CD4-positive, alpha-beta T cell (primary cell): ENCODE results near the gene GOSR2. TPM values are rescaled to one million over a fixed set of nuclear protein-coding genes. Genes with fewer than 3 reads are reported as not detected.
"Not testable (repeated sequence)": the region's sequence is repeated elsewhere in the genome, so short reads cannot be mapped to it uniquely, and the experiment has no call there.

Experiments
- ATAC-seq: fragments of 200-7000 bp; cut with Tn5 transposase; one replicate; pipeline ENCODE4 v1.10.0; 2022; ENCODE audit warnings: mild to moderate bottlenecking; ENCODE audit not compliant: poor library complexity
- CTCF ChIA-PET: fragments of 350-600 bp; sonication (Branson Sonifier 250); formaldehyde crosslinking; loops from one replicate; lab custom pipeline; 2021; ENCODE audit warnings: antibody characterized with exemption, inconsistent platforms; lab: Charles Lee
- POLR2A ChIA-PET: fragments of 350-600 bp; sonication (Branson Sonifier 250); formaldehyde crosslinking; loops from one replicate; lab custom pipeline; 2021; ENCODE audit warnings: antibody characterized with exemption, inconsistent platforms; lab: Charles Lee
- DNase-seq, 14 experiments: peaks; one replicate each; pipeline ENCODE4 v3.0.0-alpha.2; 2013 to 2020; ENCODE audit warnings: mixed read lengths in 2 of 14
- H3K27ac ChIP-seq, 2 donors: one replicate each; pipeline versions ENCODE4 v1.5.1 to v1.7.0; 2013; ENCODE audit warnings: low read length in 2 of 2, low read depth in 1 of 2, mild to moderate bottlenecking in 1 of 2
- H3K27me3 ChIP-seq, 2 experiments: 1 replicate in 1 of 2; 2 replicates in 1 of 2; pipeline versions ENCODE4 v1.6.1 to v1.7.0; 2013; ENCODE audit warnings: low read length in 2 of 2, control low read depth in 1 of 2, mild to moderate bottlenecking in 1 of 2, moderate library complexity in 1 of 2; ENCODE audit not compliant: insufficient read depth in 2 of 2, control insufficient read depth in 1 of 2
- H3K36me3 ChIP-seq: one replicate; pipeline ENCODE4 v1.6.1; 2013; ENCODE audit warnings: low read length, control low read depth; ENCODE audit not compliant: insufficient read depth
- H3K4me1 ChIP-seq: one replicate; pipeline ENCODE4 v1.6.1; 2013; ENCODE audit warnings: low read length, control low read depth; ENCODE audit not compliant: insufficient read depth
- H3K4me3 ChIP-seq: one replicate; pipeline ENCODE4 v1.5.1; 2013; ENCODE audit warnings: mild to moderate bottlenecking, low read length, moderate library complexity
- H3K9me3 ChIP-seq, 2 experiments: 1 replicate in 1 of 2; 2 replicates in 1 of 2; pipeline versions ENCODE4 v1.6.1 to v1.7.0; 2013; ENCODE audit warnings: low read length in 2 of 2, mild to moderate bottlenecking in 2 of 2, control low read depth in 1 of 2, moderate library complexity in 1 of 2; ENCODE audit not compliant: control insufficient read depth in 1 of 2, insufficient read depth in 1 of 2
- H3K27ac Mint-ChIP-seq: one replicate; pipeline ENCODE4 v1.8.0; 2020; ENCODE audit warnings: mixed read lengths
- H3K27me3 Mint-ChIP-seq: one replicate; pipeline ENCODE4 v1.8.0; 2021; ENCODE audit warnings: mixed read lengths
- H3K36me3 Mint-ChIP-seq: one replicate; pipeline ENCODE4 v1.8.0; 2021; ENCODE audit warnings: low read depth, mixed read lengths
- H3K4me1 Mint-ChIP-seq: one replicate; pipeline ENCODE4 v1.8.0; 2021; ENCODE audit warnings: low read depth, mixed read lengths
- H3K4me3 Mint-ChIP-seq: one replicate; pipeline ENCODE4 v1.8.0; 2020; ENCODE audit warnings: mild to moderate bottlenecking, mixed read lengths
- H3K9me3 Mint-ChIP-seq: one replicate; pipeline ENCODE4 v1.8.0; 2020; ENCODE audit warnings: mixed read lengths
- CTCF ChIP-seq: fragments of 200-600 bp; IDR thresholded peaks from one replicate; pipeline ENCODE4 v1.8.0; 2022; ENCODE audit warnings: antibody characterized with exemption, mild to moderate bottlenecking
- intact Hi-C, 2 experiments: fragments of 100-400 bp; cut with DNase I in 1 of 2; cut with micrococcal nuclease in 1 of 2; formaldehyde crosslinking; loops; one replicate each; pipeline versions ENCODE4 v1.15.1 to v1.9.0; 2023 to 2025; cut with DNase I, micrococcal nuclease
- total RNA-seq, 174 experiments: library from RNA in 2 of 174; stranded (reverse) in 2 of 174; gene quantifications; one replicate each; pipeline ENCODE4 v1.2.3 and lab custom pipeline; 2021 to 2026

The GOSR2 gene
- total RNA-seq, 2 experiments from 2014 or later = 46.6 to 51.7 TPM

- POLR2A ChIA-PET = no interaction called here
- no peak for DNase-seq
- Histone ChIP-seq H3K4me1 (no peaks in the 10 kb centered on the region), H3K27ac (no peak overlapping the region), H3K36me3 (peaks cover 11% of the 10 kb centered on the region), H3K27me3 (no peaks in the 10 kb centered on the region), H3K9me3 (no peaks in the 10 kb centered on the region), H3K4me3 (no peak overlapping the region)
- H3K4me3 Mint-ChIP-seq = no peak overlapping the region
- no peak overlapping the region for H3K27ac Mint-ChIP-seq
- no peak for ATAC-seq
- CTCF ChIA-PET = no interaction called here
- no peaks in the 10 kb centered on the region for H3K9me3 Mint-ChIP-seq
- TF ChIP-seq CTCF = no peak
- H3K36me3 Mint-ChIP-seq = peaks cover 24% of the 10 kb centered on the region
- intact Hi-C loops = no loop called here
- H3K27me3 Mint-ChIP-seq = no peaks in the 10 kb centered on the region
- H3K4me1 Mint-ChIP-seq = no peaks in the 10 kb centered on the region
Observed at GRCh38 chr17:46950997-46951621, 28.1 kb downstream of the GOSR2 start.

GRCh38 chr17:46951706-46952105, 28.7 kb downstream of the GOSR2 start:
- POLR2A ChIA-PET = no interaction called here
- ATAC-seq (no peak), DNase-seq (no peak)
- intact Hi-C loops = no loop called here
- Mint-ChIP-seq H3K4me1 (no peaks in the 10 kb centered on the region), H3K4me3 (no peak overlapping the region), H3K36me3 (peaks cover 24% of the 10 kb centered on the region), H3K9me3 (no peaks in the 10 kb centered on the region), H3K27me3 (no peaks in the 10 kb centered on the region), H3K27ac (no peak overlapping the region)
- no peaks in the 10 kb centered on the region for H3K27me3 ChIP-seq
- H3K4me1 ChIP-seq = no peaks in the 10 kb centered on the region
- peaks cover 11% of the 10 kb centered on the region for H3K36me3 ChIP-seq
- H3K9me3 ChIP-seq = no peaks in the 10 kb centered on the region
- no peak overlapping the region for H3K27ac ChIP-seq
- TF ChIP-seq CTCF = no peak
- CTCF ChIA-PET = no interaction called here
- H3K4me3 ChIP-seq = no peak overlapping the region

GRCh38 chr17:46952115-46952514, 29.2 kb downstream of the GOSR2 start:
- no peak for TF ChIP-seq CTCF
- Mint-ChIP-seq H3K27me3 (no peaks in the 10 kb centered on the region), H3K4me1 (no peaks in the 10 kb centered on the region), H3K36me3 (peaks cover 24% of the 10 kb centered on the region), H3K4me3 (no peak overlapping the region), H3K27ac (no peak overlapping the region), H3K9me3 (no peaks in the 10 kb centered on the region)
- Histone ChIP-seq H3K27me3 (no peaks in the 10 kb centered on the region), H3K9me3 (no peaks in the 10 kb centered on the region), H3K4me3 (no peak overlapping the region), H3K36me3 (peaks cover 11% of the 10 kb centered on the region), H3K4me1 (no peaks in the 10 kb centered on the region), H3K27ac (no peak overlapping the region)
- POLR2A ChIA-PET = no interaction called here
- DNase-seq (no peak), ATAC-seq (no peak)
- CTCF ChIA-PET = no interaction called here
- intact Hi-C loops = no loop called here

- H3K4me3 ChIP-seq, DNase-seq, CTCF ChIA-PET, H3K9me3 ChIP-seq, H3K27me3 Mint-ChIP-seq, H3K9me3 Mint-ChIP-seq, H3K27ac Mint-ChIP-seq, H3K27me3 ChIP-seq, H3K4me3 Mint-ChIP-seq, H3K4me1 Mint-ChIP-seq, H3K27ac ChIP-seq, intact Hi-C loops, POLR2A ChIA-PET, H3K4me1 ChIP-seq, ATAC-seq: not testable (repeated sequence)
- peaks cover 11% of the 10 kb centered on the region for H3K36me3 ChIP-seq
- peaks cover 33% of the 10 kb centered on the region for H3K36me3 Mint-ChIP-seq
Observed at GRCh38 chr17:46953191-46953590, 30.2 kb downstream of the GOSR2 start.
